Measurements from ENCODE around the gene ATP5MK.
"Not testable (repeated sequence)": the region's sequence is repeated elsewhere in the genome, so short reads cannot be mapped to it uniquely, and the experiment has no call there.

The ATP5MK gene

GRCh38 chr10:103373544-103373943 lies 22.7 kb downstream of the ATP5MK start:
- Histone ChIP-seq H3K9ac (no peak overlapping the region), H4K20me1 (peaks cover 0 to 23% (median 0%) of the 10 kb centered on the region in 11 experiments; a peak in 5 of 22 replicates)

GRCh38 chr10:103367782-103368518 lies 28.3 kb downstream of the ATP5MK start, which contains the start of gene TAF5:
TAF5 (plus strand) TSS chr10:103367976; CDS start chr10:103367990, 14 bp downstream.
- peaks cover under 1 to 12% (median 3%) of the 10 kb centered on the region in 11 experiments; a peak in 17 of 22 replicates for H3K36me3 ChIP-seq
- no peaks in the 10 kb centered on the region for H3K27me3 ChIP-seq
- 0 out of 22 replicates have a peak, but pooled peaks of 1 of the 11 experiments have one; percentile 33 for TF ChIP-seq Cebpa-rat (IDR thresholded peaks at IDR 0.05)
- no peaks in the 10 kb centered on the region for H3K9me3 ChIP-seq (replicated peaks in 1 of 11)
- H3K4me2 ChIP-seq: peak within 1 kb of the TSS; percentile 68 to 94 (median 88)
- H3K4me3 ChIP-seq: peak within 1 kb of the TSS; percentile 75 to 99 (median 96)
- peak within 1 kb of the TSS; percentile 85 to 95 (median 92) for H3K9ac ChIP-seq
- H3K27ac ChIP-seq: peak within 1 kb of the TSS; percentile 63 to 93 (median 88); a peak in 21 of 22 replicates
- H4K20me1 ChIP-seq: peaks cover 0 to 17% (median 0%) of the 10 kb centered on the region in 11 experiments; a peak in 6 of 22 replicates
- H3K4me1 ChIP-seq: peaks cover 13 to 28% (median 25%) of the 10 kb centered on the region in 10 experiments

More at GRCh38 chr10:103373544-103373943, 22.7 kb downstream of the ATP5MK start:
- no peaks in the 10 kb centered on the region for H3K27me3 ChIP-seq
- H3K4me3 ChIP-seq: no peak overlapping the region
- H3K36me3 ChIP-seq: peaks cover 48 to 62% (median 53%) of the 10 kb centered on the region in 11 experiments
- no peak for TF ChIP-seq Cebpa-rat (IDR thresholded peaks at IDR 0.05)
- H3K4me2 ChIP-seq: no peak overlapping the region
- no peak overlapping the region for H3K27ac ChIP-seq
- peaks cover 12 to 23% (median 20%) of the 10 kb centered on the region in 10 experiments for H3K4me1 ChIP-seq
- no peaks in the 10 kb centered on the region for H3K9me3 ChIP-seq (replicated peaks in 1 of 11)

DNA sequence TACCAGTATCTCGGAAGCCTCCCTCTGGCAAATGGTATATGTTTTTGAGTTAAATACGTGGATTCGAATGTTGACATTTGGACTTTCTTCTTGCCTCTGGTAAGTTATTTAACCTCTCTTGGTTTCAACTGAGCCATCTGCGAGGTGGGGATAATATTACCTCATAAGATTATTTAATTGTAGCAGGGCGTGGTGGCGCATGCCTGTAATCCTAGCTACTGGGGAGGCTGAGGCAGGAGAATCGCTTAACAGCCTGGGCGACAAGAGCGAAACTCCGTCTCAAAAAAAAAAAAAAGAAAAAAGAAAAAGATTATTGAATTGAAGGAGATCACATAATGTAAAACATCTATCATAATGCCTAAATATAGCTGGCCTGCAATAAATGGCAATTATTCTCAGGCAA lies 28.9 kb downstream of the ATP5MK start:
- Histone ChIP-seq H3K9me3 (replicated peaks in 1 of 11) (no peaks in the 10 kb centered on the region), H3K4me3 (peak overlapping the region; percentile 75 to 99 (median 96)), H3K4me2 (peak overlapping the region; percentile 51 to 92 (median 83)), H3K27ac (peak overlapping the region; percentile 63 to 93 (median 88); a peak in 21 of 22 replicates), H3K36me3 (peaks cover 0 to 7% (median 0%) of the 10 kb centered on the region in 11 experiments; a peak in 4 of 22 replicates), H3K27me3 (no peaks in the 10 kb centered on the region), H4K20me1 (peaks cover 0 to 17% (median 0%) of the 10 kb centered on the region in 11 experiments; a peak in 6 of 22 replicates), H3K9ac (peak overlapping the region; percentile 85 to 95 (median 92)), H3K4me1 (peaks cover 13 to 28% (median 25%) of the 10 kb centered on the region in 10 experiments)
- no peak for TF ChIP-seq Cebpa-rat (IDR thresholded peaks at IDR 0.05)

DNA sequence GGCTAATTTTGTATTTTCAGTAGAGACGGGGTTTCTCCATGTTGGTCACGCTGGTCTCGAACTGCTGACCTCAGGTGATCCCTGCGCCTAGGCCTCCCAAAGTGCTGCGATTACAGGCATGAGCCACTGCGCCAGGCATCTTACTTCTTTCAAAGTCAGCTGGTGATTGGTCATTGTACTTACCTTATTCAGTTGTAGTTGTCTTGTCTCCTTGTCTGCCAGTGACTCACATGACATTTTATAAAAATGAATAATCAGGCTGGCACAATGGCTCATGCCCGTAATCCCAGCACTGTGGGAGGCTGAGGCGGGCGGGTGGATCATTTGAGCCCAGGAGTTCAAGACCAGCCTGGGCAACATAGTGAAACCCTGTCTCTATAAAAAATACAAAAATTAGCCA lies 35.5 kb downstream of the ATP5MK start:
- not testable (repeated sequence) for H3K9me3 ChIP-seq (replicated peaks in 1 of 11); H4K20me1 ChIP-seq; H3K4me3 ChIP-seq; H3K4me1 ChIP-seq; H3K36me3 ChIP-seq; H3K4me2 ChIP-seq; H3K27ac ChIP-seq; H3K27me3 ChIP-seq; H3K9ac ChIP-seq

- not testable (repeated sequence) for H3K4me2 ChIP-seq; H3K4me3 ChIP-seq; H3K27ac ChIP-seq; H3K9me3 ChIP-seq (replicated peaks in 1 of 11); H3K9ac ChIP-seq; H3K27me3 ChIP-seq; H4K20me1 ChIP-seq; H3K36me3 ChIP-seq; H3K4me1 ChIP-seq
Observed at GRCh38 chr10:103359493-103359892, 36.8 kb downstream of the ATP5MK start.

DNA sequence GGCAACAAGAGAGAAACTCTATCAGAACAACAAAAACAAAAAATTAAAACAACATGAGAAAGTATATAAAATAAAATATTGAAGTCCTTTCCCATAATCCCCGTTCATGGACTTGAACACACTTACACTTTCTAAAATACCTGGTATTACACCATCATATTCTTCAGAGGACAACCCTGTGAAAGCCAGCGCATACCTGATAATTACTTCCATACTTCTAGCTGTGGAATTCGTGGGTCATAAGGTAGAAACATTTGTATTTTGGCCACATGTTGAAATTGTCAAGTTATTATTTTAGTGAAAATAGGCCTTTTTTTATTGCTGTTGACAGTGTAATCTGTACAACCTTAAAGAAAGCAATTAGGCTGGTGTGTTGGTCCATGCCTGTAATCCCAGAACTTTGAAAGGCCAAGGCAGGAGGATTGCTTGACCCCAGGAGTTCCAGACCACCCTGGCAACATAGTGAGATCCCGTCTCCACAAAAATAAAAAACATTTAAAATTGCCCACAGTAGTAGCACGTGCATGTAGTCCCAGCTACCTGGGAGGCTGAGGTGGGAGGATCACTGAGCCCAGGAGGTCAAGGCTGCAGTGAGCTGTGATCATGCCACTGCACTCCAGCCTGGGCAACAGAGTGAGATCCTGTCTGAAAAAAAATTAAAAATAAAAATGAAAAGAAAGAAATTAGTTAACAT lies 40.2 kb downstream of the ATP5MK start:
- TF ChIP-seq Cebpa-rat (IDR thresholded peaks at IDR 0.05): no peak
- Histone ChIP-seq H3K9ac (0 out of 22 replicates have a peak overlapping the region, but pooled peaks of 1 of the 11 experiments have one; percentile 15), H4K20me1 (no peaks in the 10 kb centered on the region), H3K27ac (no peak overlapping the region), H3K9me3 (replicated peaks in 1 of 11) (no peaks in the 10 kb centered on the region), H3K4me3 (no peak overlapping the region), H3K4me1 (peaks cover 5 to 7% (median 6%) of the 10 kb centered on the region in 10 experiments; a peak in 12 of 20 replicates), H3K27me3 (no peaks in the 10 kb centered on the region), H3K4me2 (no peak overlapping the region), H3K36me3 (no peaks in the 10 kb centered on the region)

GRCh38 chr10:103354567-103354966 lies 41.7 kb downstream of the ATP5MK start:
- H3K27ac ChIP-seq; H3K4me3 ChIP-seq; H3K4me2 ChIP-seq; H4K20me1 ChIP-seq; H3K9me3 ChIP-seq (replicated peaks in 1 of 11); H3K27me3 ChIP-seq; H3K9ac ChIP-seq; H3K36me3 ChIP-seq: not testable (repeated sequence)
- H3K4me1 ChIP-seq: peaks cover 12 to 15% (median 13%) of the 10 kb centered on the region in 10 experiments

DNA sequence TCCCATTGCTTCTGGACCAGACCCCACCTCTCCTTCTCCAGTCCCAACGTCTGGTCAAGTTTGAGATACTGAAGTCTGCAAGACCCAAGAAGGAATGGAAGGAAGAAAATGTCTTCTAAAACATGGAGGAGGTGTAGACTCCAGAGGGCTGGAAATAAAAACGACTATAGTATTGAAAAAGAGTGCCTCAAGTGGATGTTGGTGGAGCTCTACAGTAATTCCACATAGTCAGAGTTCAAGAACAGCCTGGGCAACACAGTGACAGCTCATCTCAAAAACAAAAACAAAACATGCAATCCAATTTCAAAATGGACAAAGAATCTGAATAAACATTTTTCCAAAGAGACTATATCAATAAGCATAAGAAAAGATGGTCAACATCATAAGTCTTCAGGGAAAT lies 43.0 kb downstream of the ATP5MK start:
- Histone ChIP-seq H4K20me1 (peaks cover 0 to 9% (median 0%) of the 10 kb centered on the region in 11 experiments; a peak in 3 of 22 replicates), H3K27me3 (no peaks in the 10 kb centered on the region), H3K9me3 (replicated peaks in 1 of 11) (no peaks in the 10 kb centered on the region), H3K4me1 (peaks cover 16 to 25% (median 21%) of the 10 kb centered on the region in 10 experiments), H3K9ac (no peak overlapping the region), H3K4me2 (no peak overlapping the region), H3K27ac (no peak overlapping the region), H3K4me3 (no peak overlapping the region), H3K36me3 (peaks cover 3 to 13% (median 12%) of the 10 kb centered on the region in 11 experiments; a peak in 21 of 22 replicates)
- no peak for TF ChIP-seq Cebpa-rat (IDR thresholded peaks at IDR 0.05)
